Lower lobe of right lung (tissue), 2 donors: ENCODE results near the gene NCLN. TPM values are rescaled to one million over a fixed set of nuclear protein-coding genes. Genes with fewer than 3 reads are reported as not detected.

Experiments used
- ATAC-seq, 2 donors: fragments of 200-7000 bp; cut with Tn5 transposase; one replicate each; pipeline ENCODE4 v1.9.1; 2020 to 2022; ENCODE audit warnings: mild to moderate bottlenecking in 2 of 2, moderate library complexity in 2 of 2
- DNase-seq: peaks from one replicate; pipeline ENCODE4 v3.0.0-alpha.2; 2020
- H3K27ac ChIP-seq: fragments of 200-600 bp; one replicate; pipeline ENCODE4 v1.8.0; 2022
- H3K27me3 ChIP-seq: fragments of 200-600 bp; one replicate; pipeline ENCODE4 v1.8.0; 2022; ENCODE audit warnings: low read depth
- H3K36me3 ChIP-seq: fragments of 200-600 bp; one replicate; pipeline ENCODE4 v1.8.0; 2022; ENCODE audit warnings: mild to moderate bottlenecking
- H3K4me1 ChIP-seq: fragments of 200-600 bp; one replicate; pipeline ENCODE4 v1.8.0; 2022
- H3K4me3 ChIP-seq: fragments of 200-600 bp; one replicate; pipeline ENCODE4 v1.8.0; 2022; ENCODE audit warnings: mild to moderate bottlenecking
- H3K9me3 ChIP-seq: fragments of 200-600 bp; one replicate; pipeline ENCODE4 v1.8.0; 2022
- intact Hi-C: fragments of 100-400 bp; cut with DNase I; formaldehyde crosslinking; loops from one replicate; pipeline ENCODE4 v1.11.0; 2022
- total RNA-seq: library from RNA; stranded (reverse); fragmentation: NEBNext Ultra II Directional; extraction: Animal tissue kit (Norgen Biotek cat#: 25700); gene quantifications from one replicate; pipeline ENCODE4 v1.2.1, GENCODE V29; 2021
- TF ChIP-seq, protein P1 (sequence below): fragments of 200-600 bp; IDR thresholded peaks from one replicate; pipeline ENCODE4 v1.8.0; 2022; ENCODE audit warnings: antibody characterized with exemption, mild to moderate bottlenecking
- donor health status: DM: no; HTN: yes; CAD: no; lungs with severe emphysema.

The NCLN gene
- total RNA-seq, 1 donor from 2014 or later: 68.8 TPM

DNA sequence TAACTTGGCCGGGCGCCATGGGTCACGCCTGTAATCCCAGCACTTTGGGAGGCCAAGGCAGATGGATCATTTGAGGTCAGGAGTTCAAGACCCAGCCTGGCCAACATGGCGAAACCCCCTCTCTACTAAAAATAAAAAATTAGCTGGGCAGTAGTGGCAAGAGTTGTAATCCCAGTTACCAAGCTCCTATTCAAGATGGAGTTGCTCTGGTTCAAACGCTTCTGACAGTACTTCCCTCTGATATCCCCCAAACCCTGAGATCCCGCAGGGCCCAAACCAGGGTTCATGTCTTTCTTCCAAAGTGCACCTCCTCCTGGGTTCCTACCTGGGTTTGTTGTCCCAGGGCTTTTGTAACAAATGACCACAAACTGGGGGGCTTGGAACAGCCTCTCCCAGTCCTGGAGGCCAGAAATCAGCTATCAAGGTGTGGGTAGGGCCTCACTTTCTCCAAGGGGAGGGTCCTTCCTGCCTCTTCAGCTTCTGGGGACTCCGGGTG, 52.4 kb downstream of the NCLN start:
- intact Hi-C loops: no loop called here

DNA sequence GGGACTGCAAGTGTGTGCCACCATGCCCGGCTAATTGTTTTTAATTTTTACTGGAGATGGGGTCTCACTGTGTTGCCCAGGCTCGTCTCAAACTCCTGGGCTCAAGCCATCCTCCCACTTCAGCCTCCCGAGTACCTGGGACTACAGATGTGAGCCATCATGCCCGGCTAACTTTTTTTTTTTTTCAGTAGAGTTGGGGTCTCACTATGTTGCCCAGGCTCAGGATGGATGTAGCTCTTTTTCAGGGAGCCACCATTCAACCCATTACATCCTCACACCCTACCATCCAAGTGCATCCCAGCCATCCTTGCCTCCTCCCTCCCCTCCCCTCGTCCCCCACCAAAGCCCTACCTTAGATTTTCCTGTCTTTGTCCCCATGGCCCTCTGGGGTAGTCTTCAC, 53.6 kb downstream of the NCLN start:
- no peaks in the 10 kb centered on the region for H3K27me3 ChIP-seq
- no peak overlapping the region for H3K27ac ChIP-seq
- no peaks in the 10 kb centered on the region for H3K4me1 ChIP-seq
- no peak overlapping the region for H3K4me3 ChIP-seq
- intact Hi-C loops: no loop called here
- TF ChIP-seq, protein P1, sequence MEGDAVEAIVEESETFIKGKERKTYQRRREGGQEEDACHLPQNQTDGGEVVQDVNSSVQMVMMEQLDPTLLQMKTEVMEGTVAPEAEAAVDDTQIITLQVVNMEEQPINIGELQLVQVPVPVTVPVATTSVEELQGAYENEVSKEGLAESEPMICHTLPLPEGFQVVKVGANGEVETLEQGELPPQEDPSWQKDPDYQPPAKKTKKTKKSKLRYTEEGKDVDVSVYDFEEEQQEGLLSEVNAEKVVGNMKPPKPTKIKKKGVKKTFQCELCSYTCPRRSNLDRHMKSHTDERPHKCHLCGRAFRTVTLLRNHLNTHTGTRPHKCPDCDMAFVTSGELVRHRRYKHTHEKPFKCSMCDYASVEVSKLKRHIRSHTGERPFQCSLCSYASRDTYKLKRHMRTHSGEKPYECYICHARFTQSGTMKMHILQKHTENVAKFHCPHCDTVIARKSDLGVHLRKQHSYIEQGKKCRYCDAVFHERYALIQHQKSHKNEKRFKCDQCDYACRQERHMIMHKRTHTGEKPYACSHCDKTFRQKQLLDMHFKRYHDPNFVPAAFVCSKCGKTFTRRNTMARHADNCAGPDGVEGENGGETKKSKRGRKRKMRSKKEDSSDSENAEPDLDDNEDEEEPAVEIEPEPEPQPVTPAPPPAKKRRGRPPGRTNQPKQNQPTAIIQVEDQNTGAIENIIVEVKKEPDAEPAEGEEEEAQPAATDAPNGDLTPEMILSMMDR: no peak
- no peaks in the 10 kb centered on the region for H3K9me3 ChIP-seq
- ATAC-seq (no peak), DNase-seq (no peak)
- no peaks in the 10 kb centered on the region for H3K36me3 ChIP-seq

More for the DNA sequence above, 52.4 kb downstream of the NCLN start:
- TF ChIP-seq, protein P1: no peak
- ATAC-seq: no peak
- Histone ChIP-seq H3K4me3 (no peak overlapping the region), H3K36me3 (no peaks in the 10 kb centered on the region), H3K27me3 (no peaks in the 10 kb centered on the region), H3K27ac (no peak overlapping the region), H3K9me3 (no peaks in the 10 kb centered on the region), H3K4me1 (no peaks in the 10 kb centered on the region)
- no peak for DNase-seq

DNA sequence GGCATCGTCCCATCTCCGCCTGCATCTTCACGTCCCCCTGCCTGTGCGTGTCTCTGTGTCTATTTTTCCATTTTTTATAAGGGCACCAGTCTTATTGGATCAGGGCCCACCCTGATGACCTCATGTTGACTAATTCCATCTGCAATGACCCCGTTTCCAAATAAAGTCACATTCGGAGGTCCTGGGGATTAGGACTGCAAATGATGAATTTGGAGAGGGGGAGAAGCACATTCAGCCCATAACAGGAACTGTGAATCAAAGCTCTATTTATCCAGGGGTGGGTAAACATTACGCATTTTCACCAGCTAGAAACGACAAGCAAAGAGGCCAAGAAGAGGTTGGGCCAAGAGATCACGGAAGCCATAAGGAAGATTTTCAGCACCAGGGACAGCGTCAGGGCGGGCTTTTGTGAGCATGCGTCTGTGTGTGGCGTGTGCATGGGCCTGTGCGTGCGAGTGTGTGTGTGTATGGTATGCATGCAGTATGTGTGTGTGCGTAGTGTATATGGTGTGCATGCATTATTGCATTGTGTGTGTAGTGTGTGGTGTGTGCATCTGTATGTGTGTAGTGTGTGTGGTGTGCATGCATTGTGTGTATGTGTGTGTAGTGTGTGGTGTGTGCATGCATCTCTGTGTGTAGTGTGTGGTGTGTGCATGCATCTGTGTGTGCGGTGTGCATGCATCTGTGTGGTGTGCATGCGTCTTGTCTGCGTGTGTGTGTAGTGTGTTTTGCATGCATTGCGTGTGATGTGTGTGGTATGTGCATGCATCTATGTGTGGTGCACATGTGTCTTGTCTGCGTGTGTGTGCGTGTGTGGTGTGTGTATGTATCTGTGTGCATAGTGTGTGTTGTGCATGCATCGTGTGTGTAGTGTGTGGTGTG, 58.3 kb downstream of the NCLN start:
- H3K36me3 ChIP-seq: no peaks in the 10 kb centered on the region
- intact Hi-C loops: no loop called here
- H3K27ac ChIP-seq: no peak overlapping the region
- no peak for DNase-seq
- no peaks in the 10 kb centered on the region for H3K4me1 ChIP-seq
- H3K27me3 ChIP-seq: peaks cover 5% of the 10 kb centered on the region
- ATAC-seq: peak in 1 of 2 donors; percentile 31
- no peaks in the 10 kb centered on the region for H3K9me3 ChIP-seq
- no peak overlapping the region for H3K4me3 ChIP-seq
- TF ChIP-seq, protein P1: no peak

DNA sequence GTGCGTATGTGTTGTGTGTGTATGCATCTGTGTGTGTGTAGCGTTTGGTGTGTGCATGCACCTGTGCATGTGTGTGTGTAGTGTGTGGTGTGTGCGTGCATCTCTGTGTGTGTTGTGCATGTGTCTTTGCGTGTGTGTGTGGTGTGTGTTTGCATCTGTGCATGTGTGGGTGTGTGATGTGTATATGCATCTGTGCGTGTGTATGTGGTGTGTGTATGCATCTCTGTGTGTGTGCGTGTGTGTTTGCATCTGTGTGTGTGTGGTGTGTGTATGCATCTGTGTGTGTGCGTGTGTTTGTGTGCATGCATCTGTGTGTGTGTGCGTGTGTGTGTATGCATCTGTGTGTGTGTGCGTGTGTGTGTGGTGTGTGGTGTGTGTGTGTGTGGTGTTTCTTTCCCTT, 59.3 kb downstream of the NCLN start:
- Histone ChIP-seq H3K27ac (no peak overlapping the region), H3K4me1 (no peaks in the 10 kb centered on the region), H3K36me3 (no peaks in the 10 kb centered on the region), H3K9me3 (no peaks in the 10 kb centered on the region), H3K27me3 (peaks cover 9% of the 10 kb centered on the region), H3K4me3 (no peak overlapping the region)
- TF ChIP-seq, protein P1: no peak
- ATAC-seq: no peak
- DNase-seq: no peak
- intact Hi-C loops: no loop called here

DNA sequence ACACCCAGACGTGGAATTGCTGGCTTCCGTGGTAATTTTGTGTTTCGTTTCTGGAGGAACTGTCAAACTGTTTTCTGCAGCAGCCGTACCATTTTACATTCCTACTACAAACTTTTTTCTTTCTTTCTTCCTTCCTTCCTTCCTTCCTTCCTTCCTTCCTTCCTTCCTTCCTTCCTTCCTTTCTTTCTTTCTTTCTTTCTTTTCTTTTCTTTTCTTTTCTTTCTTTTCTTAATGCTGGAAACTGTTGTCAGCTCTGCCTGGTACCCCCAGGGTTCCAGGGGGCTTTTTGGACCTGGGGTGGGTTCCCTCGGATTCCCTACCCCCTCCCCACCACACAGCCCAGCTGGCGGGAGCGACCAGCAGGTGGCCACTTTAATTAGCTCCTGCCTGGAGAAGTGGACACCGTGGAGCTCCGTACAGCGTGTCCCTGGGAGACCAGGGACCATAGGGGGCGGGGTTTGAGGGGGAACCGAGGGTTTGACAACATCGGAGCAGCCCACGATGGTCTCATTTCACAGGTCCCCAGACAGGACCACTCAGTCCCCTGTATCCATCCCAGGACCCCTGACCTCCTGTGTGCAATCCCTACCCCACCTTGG, 63.1 kb downstream of the NCLN start:
- H3K36me3 ChIP-seq: no peaks in the 10 kb centered on the region
- H3K27ac ChIP-seq: no peak overlapping the region
- intact Hi-C loops: no loop called here
- TF ChIP-seq, protein P1: no peak
- ATAC-seq (no peak), DNase-seq (no peak)
- H3K4me3 ChIP-seq: no peak overlapping the region
- no peaks in the 10 kb centered on the region for H3K4me1 ChIP-seq
- H3K27me3 ChIP-seq: peaks cover 9% of the 10 kb centered on the region
- H3K9me3 ChIP-seq: no peaks in the 10 kb centered on the region
